ENCODE results near the gene PITPNM1.
"Not testable (repeated sequence)": the region's sequence is repeated elsewhere in the genome, so short reads cannot be mapped to it uniquely, and the experiment has no call there.

The PITPNM1 gene

DNA sequence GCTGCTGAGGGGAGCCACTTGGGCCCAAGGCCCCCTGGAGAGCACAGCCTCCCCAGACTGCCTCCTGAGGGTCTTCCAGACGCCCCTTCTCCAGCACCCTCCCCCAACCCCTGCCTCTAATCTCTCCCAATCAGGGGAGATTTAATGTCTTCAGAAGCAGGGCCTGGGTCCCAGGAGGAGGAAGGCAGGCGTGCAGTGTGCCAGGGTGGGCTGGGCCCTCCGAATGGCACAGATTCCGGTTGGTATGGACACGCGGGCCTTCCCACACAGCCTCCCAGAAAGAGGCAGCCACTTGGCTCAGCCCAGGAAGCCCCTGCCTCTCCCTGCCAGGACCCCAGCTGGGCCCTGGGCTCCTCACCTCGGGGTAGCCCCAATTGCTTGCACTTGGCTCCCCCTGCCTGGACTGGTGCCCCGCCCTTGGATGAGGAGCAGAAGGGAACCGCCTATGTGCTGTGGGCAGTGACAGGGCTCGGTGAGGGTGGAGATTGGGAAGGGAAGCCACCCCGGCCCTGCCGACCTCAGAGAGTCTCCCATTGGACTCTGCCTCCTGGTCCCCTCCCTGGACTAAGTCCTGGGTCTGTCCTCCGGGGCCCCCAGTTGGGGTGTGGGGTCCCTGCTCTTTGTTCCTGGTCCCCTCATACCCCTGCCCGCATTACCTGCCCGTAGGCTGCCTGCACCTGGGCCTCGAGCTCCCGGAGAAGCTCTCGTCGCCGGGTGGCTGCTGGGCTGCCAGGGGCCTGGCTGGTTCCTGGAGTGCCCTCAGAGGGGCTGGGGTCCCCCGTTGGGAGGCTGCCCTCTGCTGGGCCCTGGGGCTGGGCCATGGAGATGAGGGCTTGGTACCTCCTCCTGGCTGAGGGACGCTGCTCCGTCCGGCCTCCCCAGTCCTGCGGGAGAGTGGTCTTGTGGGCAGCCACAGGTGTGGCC, 18.7 kb upstream of the PITPNM1 start:
- DNase-seq (ENCODE audit: low read depth in 2 of 2): no peak

DNA sequence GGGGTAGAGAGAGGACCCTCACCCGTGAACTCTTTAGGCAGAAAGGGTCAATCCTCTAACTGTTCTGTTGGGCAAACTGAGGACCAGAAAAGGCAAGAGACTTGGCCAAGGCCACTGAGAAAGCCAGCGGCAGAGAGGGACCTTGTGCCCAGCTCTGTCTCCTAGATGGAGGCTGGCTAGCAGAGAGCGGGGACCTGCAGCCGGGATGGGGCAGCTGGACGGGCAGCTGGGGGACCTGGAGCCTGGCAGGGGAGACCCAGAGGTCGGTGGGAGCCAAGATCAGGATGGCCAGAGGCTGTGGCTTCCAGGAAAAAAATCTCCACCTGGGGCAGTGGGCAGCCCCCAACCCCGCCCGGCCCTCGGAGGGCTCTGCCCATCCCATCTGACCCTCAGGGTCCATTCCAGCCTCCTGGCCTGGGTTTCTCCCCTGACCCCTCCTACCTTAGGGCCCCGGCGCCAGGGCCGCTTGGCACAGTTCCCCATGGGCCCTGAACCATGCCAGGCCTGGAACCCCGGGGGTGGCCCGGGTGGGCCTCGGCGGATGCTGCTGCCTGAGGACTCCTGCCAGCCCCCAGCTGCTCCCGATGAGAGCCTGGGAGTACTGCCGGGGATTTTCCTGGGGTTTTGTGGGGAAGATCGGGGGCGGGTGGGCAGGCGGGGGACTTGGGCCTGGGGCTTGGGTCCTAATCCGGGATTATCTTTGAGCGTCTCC, 17.8 kb upstream of the PITPNM1 start, which contains the start of gene CABP2:
Gene CABP2 (minus strand): TSS at position 603 of the 712 bp plus-strand sequence. CDS start 120 bp downstream, at position 483.
- DNase-seq (ENCODE audit: low read depth in 2 of 2): no peak

DNA sequence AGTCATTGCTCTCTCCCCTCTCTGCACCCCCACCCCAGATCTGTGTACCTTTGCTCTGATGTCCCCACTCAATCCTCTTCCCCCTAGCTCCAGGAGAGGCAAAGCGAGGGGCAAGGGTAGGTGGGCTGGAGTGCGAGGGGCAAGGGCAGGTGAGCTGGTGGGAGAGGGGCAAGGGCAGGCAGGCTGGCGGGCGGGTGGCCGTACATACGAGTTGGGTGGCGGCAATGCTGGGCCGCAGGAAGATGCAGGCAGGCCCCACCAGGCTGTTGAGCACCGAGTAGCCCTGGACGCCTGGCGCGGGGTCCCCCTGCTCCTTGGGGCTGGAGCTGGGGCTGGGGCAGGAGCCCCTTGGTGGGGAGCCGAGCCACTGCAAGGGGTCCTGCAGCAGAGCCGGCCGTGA, 17.2 kb upstream of the PITPNM1 start:
- no peak for DNase-seq (ENCODE audit: low read depth in 2 of 2)

DNA sequence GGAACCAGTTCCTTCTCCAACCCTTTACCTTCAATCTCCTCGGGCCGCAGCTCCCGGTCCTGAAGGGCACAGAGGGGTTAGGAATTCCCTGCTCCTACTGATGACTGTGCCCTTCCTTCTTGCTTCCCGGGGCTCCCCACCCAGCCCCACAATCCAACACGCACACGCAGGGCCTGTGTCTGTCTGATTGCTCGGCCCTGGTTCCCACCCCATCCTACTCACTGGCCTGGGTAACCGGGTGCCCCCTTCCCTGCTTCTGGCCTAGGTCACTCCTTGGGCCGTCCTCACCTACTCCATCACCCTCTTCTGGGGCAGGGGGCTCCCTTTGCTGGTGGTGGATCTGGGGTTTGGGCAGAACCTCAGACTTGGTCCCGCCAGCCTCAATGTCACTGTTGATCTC, 16.8 kb upstream of the PITPNM1 start:
- no peak for DNase-seq (ENCODE audit: low read depth in 2 of 2)

DNA sequence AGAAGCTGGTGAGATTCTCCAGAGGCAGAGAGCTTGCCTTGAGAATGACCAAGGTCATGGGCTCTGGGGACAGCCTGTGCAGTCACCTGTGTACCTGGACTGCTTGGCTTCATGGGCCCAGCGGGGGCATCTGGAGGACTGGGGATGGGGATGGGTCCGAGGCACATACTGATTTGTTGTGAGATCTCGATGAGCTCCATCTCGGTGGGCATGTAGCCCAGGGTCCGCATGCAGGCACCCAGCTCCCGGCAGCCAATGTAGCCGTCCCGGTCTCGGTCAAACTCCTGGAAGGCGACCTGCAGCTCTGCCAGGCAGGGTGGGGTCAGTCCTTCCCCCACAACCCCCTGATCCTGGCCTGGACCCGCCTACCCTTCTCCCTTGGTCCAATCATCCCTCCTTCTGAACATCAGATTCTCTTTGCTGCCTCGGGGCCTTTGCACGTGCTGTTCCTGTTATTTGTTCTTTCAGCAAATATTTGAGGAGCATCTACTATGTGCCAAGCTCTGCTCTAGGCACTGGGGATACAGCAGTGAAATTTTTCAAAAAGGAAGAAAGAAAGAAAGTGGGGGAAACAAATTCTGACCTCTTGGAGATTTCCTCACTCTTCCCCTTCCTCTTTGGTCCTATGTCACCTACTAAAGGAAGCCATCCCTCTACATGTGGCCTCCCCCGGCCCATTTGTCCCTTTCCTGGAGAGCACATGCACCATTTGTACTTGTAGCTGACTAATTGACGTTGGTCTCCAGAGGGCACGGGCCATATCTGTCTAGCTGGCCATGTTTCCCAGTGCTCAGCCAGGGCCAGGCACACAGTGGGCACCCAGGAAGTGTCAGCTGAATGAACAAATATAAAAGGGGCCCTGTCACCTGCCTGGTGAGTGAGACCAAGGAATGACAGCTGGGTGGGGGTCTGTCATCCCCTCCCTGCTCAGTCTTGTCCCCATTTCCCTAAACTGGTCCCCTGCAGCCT, 16.0 kb upstream of the PITPNM1 start:
- no peak for DNase-seq (ENCODE audit: low read depth in 2 of 2)

DNA sequence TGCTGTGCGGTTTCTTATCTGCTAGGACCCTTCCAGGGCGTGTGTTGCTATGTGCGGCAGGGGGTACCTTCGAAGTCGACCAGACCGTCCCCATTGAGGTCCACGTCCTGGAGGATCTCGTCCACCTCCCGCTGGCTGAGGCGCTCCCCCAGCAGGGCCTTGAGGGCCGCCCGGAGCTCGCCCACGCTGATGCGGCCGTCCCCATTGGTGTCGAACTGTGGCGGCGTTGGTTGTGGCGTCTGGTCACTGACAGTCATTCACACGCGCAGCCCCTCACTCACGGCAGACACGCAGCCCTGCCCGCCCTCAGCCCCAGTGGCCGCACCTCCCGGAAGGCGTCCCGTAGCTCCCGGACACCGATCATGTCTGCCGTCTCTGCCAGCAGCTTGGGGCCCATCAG, 14.6 kb upstream of the PITPNM1 start:
- no peak for DNase-seq (ENCODE audit: low read depth in 2 of 2)

DNA sequence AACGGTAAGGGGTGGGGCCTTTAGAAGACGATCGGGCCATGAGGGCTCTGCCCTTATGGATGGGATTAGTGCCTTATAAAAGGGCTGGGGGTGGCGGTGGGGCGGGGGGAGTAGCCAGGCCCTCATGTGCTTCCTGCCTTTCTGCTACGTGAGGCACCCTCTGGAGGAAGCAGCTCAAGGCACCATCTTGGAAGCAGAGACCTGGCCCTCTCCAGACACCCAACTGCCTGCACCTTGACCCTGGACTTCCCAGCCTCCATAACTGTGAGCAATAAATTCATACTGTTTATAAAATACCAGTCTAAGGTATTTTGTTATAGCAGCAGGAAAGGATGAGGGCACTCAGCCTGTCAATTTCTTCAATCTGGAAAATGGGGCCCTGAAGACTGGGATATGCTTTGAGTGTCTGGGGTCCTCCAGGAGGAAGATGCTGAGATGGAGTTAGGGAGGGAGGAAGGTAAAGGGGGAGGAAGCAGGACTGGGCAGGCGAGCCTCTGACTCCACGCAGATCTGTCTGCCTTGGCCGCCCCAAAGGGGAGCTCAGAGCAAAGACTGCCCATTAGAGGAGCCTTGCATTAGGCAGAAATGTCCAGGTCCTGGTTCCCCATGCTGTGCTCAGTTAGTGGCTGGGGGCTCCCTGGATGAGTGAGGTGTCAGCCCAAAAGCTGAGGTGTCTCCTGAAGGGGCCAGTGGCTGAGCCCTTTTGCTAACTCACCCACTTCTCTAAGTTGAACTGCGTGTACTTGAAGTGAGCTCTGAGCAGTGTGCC, 12.8 kb upstream of the PITPNM1 start:
- no peak for DNase-seq (ENCODE audit: low read depth in 2 of 2)

DNA sequence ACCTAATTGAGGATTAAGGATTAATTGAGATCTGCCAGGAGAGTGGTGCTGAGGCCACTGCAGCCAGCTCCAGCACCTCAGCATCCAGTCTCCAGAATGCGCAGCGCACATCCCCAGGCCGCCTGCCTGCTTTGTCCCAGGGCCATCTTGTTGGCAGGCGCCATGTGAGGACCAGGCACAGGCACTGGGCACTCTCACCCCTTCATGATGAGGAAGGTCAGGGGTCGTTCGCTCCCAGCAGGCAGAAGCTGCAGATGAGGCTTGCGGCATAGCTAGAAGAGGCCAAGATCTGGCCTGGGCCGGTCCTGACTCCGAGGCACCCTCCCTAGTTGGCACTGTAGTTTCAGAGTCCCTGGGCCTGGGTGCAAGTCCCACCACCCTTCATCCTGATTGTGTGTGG, 11.6 kb upstream of the PITPNM1 start:
- DNase-seq (ENCODE audit: low read depth in 2 of 2): no peak

DNA sequence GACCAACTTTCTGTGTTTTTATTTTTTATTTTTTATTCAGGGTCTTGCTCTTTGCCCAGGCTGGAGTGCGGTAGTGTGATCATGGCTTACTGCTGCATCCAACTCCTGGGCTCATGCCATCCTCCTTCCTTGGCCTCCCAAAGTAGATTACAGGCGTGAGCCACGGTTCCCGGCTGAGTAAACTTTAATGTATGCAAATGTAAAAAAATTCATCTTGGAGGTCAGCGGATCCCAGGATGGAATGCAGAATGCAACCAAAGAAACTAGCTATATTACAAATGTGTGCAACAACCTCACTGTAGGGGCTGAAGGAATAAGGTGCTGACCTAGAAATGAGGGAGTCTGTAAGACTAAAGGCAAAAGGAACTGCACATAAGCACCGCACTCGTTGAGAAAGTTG, 9.0 kb upstream of the PITPNM1 start:
- DNase-seq (ENCODE audit: low read depth in 2 of 2): no peak

DNA sequence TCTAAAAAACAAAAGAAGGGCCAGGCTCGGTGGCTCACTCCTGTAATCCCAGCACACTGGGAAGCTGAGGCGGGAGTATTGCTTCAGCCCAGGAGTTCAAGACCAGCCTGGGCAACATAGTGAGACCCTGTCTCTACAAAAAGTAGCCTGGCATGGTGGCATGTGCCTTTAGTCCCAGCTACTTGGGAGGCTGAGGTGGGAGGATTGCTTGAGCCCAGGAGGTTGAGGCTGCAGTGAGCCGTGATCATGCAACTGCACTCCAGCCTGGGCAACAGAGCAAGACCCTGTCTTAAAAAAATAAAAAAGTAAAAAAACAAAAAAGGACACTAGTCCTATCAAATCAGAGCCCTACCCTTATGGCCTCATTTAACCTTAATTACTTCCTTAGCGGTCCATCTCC, 6.4 kb upstream of the PITPNM1 start:
- not testable (repeated sequence) for DNase-seq (ENCODE audit: low read depth in 2 of 2)

DNA sequence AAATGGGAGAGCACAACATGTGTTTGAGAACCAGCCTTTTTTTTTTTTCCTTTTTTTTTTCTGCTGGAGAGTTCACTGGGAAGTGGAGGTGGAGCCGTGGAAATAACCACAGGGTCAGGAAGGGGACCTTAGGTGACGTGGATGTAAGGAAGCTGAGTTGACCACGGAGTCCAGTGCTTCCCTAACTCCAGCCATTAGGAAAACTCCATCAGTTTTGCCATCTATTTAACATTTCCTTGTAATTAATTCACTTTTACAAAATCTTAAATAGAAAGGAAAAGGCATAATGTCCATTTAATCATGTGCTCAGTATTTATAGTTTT, 4.8 kb upstream of the PITPNM1 start:
- DNase-seq (ENCODE audit: low read depth in 2 of 2): no peak

DNA sequence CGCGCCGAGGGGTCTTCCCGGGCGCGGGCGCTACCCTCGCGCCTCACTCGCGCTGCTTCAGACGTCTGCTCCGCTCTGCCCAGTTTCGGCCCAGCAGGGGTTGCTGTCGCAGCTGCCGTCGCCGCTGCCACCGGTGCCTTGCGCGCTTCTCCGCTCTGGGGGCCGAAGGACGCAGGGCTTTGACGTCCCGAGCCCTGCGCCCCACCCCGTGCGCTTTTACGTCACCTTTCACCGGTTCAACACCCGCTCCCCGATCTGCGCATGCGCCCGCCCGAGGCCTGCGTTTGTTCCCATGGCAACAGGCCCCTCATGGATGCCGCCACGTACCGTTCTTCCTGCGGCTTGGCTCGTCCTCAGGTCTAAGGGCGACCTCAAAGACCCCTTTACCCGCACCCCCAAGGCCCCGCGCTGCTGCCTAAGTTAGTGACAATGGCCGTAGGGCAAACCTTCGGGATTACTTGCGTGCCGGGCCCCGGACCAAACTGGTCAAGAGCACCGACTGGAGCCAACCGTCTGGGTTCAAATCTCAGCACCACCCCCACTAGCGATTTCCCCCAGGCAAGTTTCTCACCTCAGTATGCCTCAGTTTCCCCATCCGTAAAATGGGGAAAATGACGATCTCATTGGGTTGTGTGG, 3.4 kb upstream of the PITPNM1 start:
- peak; percentile 97 to 98 for DNase-seq (ENCODE audit: low read depth in 2 of 2)

DNA sequence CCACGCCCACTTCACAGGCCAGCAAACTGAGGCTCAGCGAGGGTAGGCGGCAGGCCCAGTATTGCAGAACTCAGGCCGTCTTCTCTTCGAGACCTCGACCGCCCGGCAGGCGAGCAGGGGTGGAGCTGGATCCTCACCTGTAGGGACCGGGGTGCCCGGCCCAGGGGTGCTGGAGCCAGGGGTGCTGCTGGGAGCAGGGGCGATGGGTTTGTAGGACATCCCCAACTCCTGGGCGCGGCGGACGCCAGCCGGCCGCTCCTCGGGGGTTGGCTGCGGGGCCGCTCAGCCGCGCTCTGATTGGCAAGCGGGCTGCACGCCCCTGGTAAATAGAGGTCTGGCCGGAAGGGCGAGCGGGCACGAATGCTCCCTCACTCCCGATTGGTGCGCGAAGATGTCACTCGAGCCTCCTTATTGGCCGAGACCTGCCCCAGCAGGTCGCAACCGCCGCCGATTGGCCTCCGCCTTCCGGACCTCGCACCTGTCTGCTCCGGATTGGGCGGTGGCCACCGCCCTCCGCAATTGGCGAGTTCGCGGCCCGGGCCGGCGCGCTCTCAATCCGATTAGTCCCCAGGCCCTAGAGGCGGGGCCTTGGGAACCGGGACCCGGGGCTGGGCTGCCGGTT, 2.8 kb upstream of the PITPNM1 start, which contains the start of gene CDK2AP2:
Gene CDK2AP2 (minus strand): TSS at position 299 of the 622 bp plus-strand sequence. CDS start 80 bp downstream, at position 219.
- DNase-seq (ENCODE audit: low read depth in 2 of 2): peak; percentile 94 to 96

DNA sequence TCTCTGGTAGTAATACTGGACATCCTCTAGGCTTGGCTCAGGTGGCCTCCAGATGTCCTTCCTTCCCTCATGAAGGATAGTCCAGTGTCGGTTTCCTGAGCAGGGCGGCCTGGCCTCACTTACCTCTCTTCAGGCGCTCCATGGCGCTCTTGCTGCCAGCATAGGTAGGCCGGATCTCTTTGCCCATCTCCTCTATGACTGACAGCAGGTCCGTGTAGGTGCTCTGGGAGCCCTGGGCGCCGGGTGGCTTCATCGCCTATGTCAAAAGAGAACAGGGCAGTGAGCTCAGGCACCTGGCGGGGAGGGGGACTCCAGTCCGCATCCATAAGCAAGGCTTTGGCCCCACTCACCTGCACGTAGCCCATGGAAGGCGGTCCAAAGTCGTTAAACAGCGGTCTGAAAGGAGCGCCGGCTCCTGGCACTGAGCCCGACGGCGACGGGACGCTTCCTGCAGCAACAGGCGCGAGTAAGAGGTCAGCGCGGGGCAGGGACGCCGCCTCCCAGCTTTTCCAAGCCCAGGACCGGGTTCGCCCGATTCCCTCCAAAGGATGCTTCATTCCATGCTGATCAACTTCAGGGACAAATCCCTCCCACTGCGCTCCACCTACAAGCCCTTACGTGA, 2.2 kb upstream of the PITPNM1 start:
- DNase-seq (ENCODE audit: low read depth in 2 of 2): no peak

DNA sequence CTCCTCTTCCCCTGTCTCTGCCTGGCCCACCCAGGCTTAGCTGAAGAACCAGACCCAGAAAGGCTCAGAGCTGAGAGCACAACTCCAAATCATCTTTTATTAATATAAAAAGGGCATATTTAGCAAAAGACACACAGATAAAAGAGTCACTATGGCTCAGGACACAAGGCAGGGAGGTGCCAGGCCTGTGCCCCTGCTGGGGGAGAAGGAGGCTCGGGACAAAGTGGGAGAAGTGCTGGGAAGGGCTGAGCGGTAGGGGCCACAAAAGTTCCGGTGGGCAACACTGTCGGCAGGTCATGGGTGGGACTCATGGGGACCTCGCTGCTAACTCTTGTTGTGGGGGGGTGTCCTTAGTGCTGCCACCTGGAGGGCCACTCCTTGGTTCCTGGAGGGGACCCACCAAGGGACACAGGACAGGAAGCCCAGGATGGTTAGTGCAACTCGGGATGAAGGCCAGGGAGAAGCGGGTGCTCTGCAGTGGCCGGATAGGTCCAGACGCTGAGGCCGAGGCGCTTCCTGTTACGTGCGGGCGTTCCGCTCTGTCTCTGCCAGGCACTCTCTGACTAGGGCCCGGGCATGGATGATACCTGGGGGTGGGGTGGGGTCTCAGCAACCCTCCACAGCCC, 1.4 kb upstream of the PITPNM1 start:
- no peak for DNase-seq (ENCODE audit: low read depth in 2 of 2)

DNA sequence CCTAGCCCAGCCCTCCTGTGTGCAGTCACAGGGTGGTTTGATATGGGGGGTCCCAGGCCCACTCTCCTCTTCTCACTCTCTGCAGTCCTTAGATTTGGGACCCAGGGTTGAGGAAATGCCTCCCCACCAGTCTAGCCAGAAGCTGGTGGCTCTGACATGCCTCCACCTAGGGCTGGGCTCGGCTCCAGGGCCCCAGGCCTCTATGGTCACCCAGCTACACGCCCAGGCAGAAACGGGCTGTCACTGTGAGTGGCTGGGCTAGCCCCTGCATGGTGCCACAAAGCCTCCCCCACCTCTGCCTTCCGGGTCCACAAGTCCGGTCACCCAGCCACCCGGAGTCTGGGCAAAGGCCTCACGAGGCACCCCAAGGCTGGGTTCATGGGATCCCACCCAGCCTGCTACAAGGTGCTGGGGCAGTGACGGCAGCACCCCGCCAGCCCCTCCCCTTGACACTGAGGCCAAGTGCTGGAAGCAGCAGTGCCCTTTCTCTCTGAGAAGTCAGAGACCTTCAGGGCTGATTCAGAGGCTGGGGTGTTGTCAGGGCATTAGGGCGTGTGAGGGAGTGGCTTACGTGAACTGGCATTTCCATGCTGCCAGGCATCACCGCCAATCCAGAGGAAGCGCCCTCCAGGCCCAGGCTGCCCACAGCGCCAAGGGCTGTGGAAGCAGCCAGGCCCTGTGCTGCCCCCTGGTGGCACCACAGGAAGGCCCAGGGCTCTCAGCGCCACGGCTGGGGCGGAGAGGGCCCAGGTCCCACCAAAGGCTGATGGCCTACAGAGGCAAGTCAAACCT, 638 bp upstream of the PITPNM1 start:
- DNase-seq (ENCODE audit: low read depth in 2 of 2): peak; percentile 74 to 82

DNA sequence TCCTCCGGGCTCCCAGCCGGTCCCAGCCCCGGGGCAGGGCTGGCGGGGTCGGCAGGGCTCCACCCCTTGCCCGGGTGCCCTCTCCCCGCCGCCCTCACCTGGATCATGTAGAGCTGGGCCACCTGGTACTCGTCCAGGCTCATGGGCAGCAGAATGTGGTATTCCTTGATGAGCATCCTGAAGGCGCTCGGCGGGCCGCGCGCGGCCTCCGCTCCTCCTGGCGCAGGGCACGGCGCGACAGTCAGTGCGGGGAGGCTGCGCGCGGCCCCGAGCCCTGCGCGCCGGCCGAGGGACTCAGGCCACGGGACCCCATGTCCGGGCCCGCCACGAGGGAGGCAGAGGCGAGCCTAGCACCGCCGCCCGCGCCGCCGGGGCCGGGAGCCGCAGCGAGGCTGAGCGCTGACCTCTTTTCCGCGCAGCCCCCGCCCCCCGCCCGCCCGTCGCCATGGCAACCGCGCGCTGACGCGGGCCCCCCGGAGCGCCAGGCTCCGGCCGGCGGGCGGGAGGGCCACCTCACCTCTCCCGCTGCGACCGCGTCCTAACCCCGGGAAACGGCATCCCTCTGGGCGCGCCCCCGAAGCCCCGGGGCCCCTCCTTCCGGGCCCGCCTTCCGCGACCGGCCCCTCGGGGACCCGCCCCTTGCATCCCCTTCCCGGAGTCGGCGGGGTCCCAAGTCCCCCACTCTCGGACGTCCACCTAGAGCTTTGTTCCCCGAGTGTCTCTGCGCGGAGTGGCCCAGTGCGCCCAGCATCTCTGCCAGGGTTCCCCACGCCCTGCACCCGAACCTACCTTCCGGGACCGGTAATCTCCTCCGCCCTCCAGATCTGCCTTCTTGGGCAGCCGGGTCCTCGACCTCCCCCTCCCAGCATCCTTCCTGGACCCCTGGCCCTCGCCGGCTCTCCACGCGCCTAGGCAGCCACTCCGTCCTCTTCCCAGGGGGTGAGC, 886 bp downstream of the PITPNM1 start:
- DNase-seq (ENCODE audit: low read depth in 2 of 2): no peak
